ENCODE data around the gene EFCAB12.
A peak's percentile ranks its signal among the peaks of the same experiment; 100 is the strongest.

The EFCAB12 gene

GRCh38 chr3:129433565-129433964 lies 5.1 kb upstream of the EFCAB12 start:
- no peak overlapping the region for H3K27ac ChIP-seq
- H3K36me3 ChIP-seq: peaks cover 94% of the 10 kb centered on the region
- H3K27me3 ChIP-seq: no peaks in the 10 kb centered on the region
- H3K9me3 ChIP-seq: no peaks in the 10 kb centered on the region
- peaks cover 40% of the 10 kb centered on the region in 2 experiments for H3K4me1 ChIP-seq (ENCODE audit: control insufficient read depth in 1 of 2, insufficient read depth in 1 of 2, low read depth in 1 of 2, low read length in 1 of 2)
- no peak for TF ChIP-seq CTCF (IDR thresholded peaks at IDR 0.05)
- no peak overlapping the region for H3K4me3 ChIP-seq (ENCODE audit: low read depth in 1 of 2, low read length in 1 of 2)

GRCh38 chr3:129432671-129433070 lies 4.2 kb upstream of the EFCAB12 start:
- Histone ChIP-seq H3K4me3 (ENCODE audit: low read depth in 1 of 2, low read length in 1 of 2) (no peak overlapping the region), H3K27me3 (no peaks in the 10 kb centered on the region), H3K4me1 (ENCODE audit: control insufficient read depth in 1 of 2, insufficient read depth in 1 of 2, low read depth in 1 of 2, low read length in 1 of 2) (peaks cover 40% of the 10 kb centered on the region in 2 experiments), H3K36me3 (peaks cover 86% of the 10 kb centered on the region), H3K27ac (no peak overlapping the region), H3K9me3 (no peaks in the 10 kb centered on the region)
- TF ChIP-seq CTCF (IDR thresholded peaks at IDR 0.05): no peak

- peaks cover 42 to 43% of the 10 kb centered on the region in 2 experiments for H3K4me1 ChIP-seq (ENCODE audit: control insufficient read depth in 1 of 2, insufficient read depth in 1 of 2, low read depth in 1 of 2, low read length in 1 of 2)
- H3K9me3 ChIP-seq: no peaks in the 10 kb centered on the region
- H3K27ac ChIP-seq: no peak overlapping the region
- H3K36me3 ChIP-seq: peaks cover 80% of the 10 kb centered on the region
- TF ChIP-seq CTCF (IDR thresholded peaks at IDR 0.05): no peak
- no peak overlapping the region for H3K4me3 ChIP-seq (ENCODE audit: low read depth in 1 of 2, low read length in 1 of 2)
- no peaks in the 10 kb centered on the region for H3K27me3 ChIP-seq
These were observed 3.6 kb upstream of the EFCAB12 start for GRCh38 chr3:129432036-129432435.

GRCh38 chr3:129429602-129430001 lies 1.2 kb upstream of the EFCAB12 start:
- Histone ChIP-seq H3K27me3 (no peaks in the 10 kb centered on the region), H3K4me1 (ENCODE audit: control insufficient read depth in 1 of 2, insufficient read depth in 1 of 2, low read depth in 1 of 2, low read length in 1 of 2) (peaks cover 20 to 25% of the 10 kb centered on the region in 2 experiments), H3K27ac (peak overlapping the region; percentile 43), H3K36me3 (peaks cover 58% of the 10 kb centered on the region), H3K4me3 (ENCODE audit: low read depth in 1 of 2, low read length in 1 of 2) (no peak overlapping the region), H3K9me3 (no peaks in the 10 kb centered on the region)
- no peak for TF ChIP-seq CTCF (IDR thresholded peaks at IDR 0.05)

- Histone ChIP-seq H3K4me3 (ENCODE audit: low read depth in 1 of 2, low read length in 1 of 2) (no peak overlapping the region), H3K27ac (peak overlapping the region; percentile 43)
- TF ChIP-seq CTCF (IDR thresholded peaks at IDR 0.05): no peak
These were observed 630 bp upstream of the EFCAB12 start for GRCh38 chr3:129429080-129429451.

GRCh38 chr3:129428007-129428375 lies 445 bp downstream of the EFCAB12 start:
- H3K36me3 ChIP-seq: peaks cover 42% of the 10 kb centered on the region
- H3K27ac ChIP-seq: peak overlapping the region; percentile 43
- TF ChIP-seq CTCF (IDR thresholded peaks at IDR 0.05): no peak
- H3K9me3 ChIP-seq: no peaks in the 10 kb centered on the region
- H3K27me3 ChIP-seq: no peaks in the 10 kb centered on the region
- peak overlapping the region; percentile 59 to 65 for H3K4me3 ChIP-seq (ENCODE audit: low read depth in 1 of 2, low read length in 1 of 2)
- peaks cover 30 to 34% of the 10 kb centered on the region in 2 experiments for H3K4me1 ChIP-seq (ENCODE audit: control insufficient read depth in 1 of 2, insufficient read depth in 1 of 2, low read depth in 1 of 2, low read length in 1 of 2)

More at GRCh38 chr3:129429080-129429451, 630 bp upstream of the EFCAB12 start:
- no peaks in the 10 kb centered on the region for H3K9me3 ChIP-seq
- H3K36me3 ChIP-seq: peaks cover 52% of the 10 kb centered on the region
- H3K27me3 ChIP-seq: no peaks in the 10 kb centered on the region
- peaks cover 25 to 29% of the 10 kb centered on the region in 2 experiments for H3K4me1 ChIP-seq (ENCODE audit: control insufficient read depth in 1 of 2, insufficient read depth in 1 of 2, low read depth in 1 of 2, low read length in 1 of 2)

Data from neutrophil (primary cell).